GM10266 (cell line): ENCODE data around the gene SERPINA10.

Experiments used
- DNase-seq: peaks from one replicate; pipeline ENCODE4 v3.0.0; 2012; ENCODE audit errors: extremely low spot score
- TF ChIP-seq, protein P1 (sequence below): IDR thresholded peaks from 2 replicates; pipeline ENCODE4 v1.5.1; 2012; ENCODE audit warnings: mild to moderate bottlenecking, low read depth; ENCODE audit not compliant: control insufficient read depth, insufficient read depth; ENCODE audit errors: missing control alignments

The SERPINA10 gene

DNA sequence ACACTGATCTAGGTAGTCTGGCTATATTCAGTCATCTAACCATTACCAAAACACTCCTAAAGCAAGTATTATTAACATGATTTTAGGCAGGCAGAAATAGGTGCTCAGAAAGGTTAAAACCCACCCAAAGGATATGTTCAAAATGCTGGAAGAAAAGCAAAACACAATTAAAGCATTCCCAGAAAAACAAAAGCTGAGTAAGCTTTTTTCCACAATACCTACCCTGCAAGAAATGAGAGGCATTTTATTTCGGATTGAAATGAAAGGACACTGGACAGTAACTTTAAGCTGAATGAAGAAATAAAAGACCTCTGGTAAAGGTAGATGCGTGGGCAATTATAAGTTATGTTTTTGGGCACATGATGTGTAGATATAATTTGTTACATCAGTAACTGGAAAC is 21.8 kb upstream of the SERPINA10 start:
- DNase-seq: no peak
- TF ChIP-seq, protein P1, sequence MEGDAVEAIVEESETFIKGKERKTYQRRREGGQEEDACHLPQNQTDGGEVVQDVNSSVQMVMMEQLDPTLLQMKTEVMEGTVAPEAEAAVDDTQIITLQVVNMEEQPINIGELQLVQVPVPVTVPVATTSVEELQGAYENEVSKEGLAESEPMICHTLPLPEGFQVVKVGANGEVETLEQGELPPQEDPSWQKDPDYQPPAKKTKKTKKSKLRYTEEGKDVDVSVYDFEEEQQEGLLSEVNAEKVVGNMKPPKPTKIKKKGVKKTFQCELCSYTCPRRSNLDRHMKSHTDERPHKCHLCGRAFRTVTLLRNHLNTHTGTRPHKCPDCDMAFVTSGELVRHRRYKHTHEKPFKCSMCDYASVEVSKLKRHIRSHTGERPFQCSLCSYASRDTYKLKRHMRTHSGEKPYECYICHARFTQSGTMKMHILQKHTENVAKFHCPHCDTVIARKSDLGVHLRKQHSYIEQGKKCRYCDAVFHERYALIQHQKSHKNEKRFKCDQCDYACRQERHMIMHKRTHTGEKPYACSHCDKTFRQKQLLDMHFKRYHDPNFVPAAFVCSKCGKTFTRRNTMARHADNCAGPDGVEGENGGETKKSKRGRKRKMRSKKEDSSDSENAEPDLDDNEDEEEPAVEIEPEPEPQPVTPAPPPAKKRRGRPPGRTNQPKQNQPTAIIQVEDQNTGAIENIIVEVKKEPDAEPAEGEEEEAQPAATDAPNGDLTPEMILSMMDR: no peak

DNA sequence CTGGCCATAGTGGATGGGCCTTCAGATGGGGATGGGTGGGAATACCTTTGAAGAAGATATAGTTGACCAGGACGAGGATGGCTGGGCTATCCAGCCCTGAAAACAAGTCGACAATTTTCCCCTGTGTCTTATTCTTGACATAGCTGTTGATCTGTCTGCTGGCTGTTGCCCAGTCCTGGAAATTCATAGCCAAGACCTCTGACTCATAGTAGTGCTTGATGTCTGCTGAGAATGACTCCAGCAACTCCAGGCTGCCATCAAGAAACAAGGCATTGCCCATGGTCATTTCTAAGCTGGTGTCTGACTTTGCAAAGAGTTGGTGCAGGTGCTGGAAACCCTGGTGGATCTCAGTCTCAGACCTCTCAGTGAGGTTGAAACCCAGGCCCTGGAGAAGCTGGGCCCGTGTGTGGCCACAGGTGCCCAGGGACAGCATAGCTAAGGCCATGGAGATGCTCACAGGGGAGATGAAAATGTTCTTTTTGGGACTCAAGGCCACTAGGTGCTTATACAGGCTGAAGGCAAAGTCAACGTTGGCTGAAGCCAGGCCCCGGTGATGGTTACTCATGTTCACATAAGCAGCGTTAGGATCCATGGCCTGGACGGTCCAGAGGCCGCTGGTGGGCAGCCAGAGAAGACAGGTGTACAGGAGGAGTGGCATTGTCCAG is 21.1 kb upstream of the SERPINA10 start:
- TF ChIP-seq, protein P1: no peak
- no peak for DNase-seq

DNA sequence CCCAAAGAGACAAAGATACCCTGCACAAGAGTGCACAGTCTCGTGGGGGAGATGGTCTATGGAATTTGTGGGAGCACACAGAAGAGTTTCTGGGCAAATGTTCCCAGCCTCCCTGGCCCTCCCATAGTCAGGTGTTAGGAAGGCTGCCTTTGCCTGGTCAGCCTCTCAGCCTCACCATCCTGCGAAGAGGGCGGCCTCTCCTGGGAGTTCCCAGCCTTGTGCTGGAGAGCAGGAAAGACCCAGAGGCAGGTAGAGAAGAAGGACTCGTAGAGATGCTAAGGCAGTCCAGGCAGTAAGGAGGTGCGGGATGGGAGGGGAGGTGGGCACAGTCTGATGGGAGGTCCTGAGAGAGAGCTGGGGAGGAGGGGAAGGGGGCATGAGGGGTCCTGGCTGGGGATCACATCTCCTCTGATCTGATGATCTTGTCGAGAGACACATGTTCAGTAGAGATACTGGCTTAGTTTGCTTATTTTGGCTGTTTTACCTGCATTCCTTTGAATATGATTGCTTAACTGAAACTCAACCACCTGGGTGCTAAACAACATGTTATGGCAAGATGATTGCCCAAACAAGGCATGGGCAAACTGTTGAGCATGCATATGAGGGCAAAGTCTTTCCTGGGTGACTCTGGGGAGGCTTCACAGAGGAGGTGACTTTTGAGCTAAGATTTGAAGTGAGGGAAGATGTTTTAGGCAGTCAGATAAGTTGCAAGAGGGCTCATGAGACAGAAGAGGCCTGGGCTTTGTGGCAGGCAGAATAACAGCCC is 19.6 kb upstream of the SERPINA10 start:
- TF ChIP-seq, protein P1: no peak
- DNase-seq: no peak

DNA sequence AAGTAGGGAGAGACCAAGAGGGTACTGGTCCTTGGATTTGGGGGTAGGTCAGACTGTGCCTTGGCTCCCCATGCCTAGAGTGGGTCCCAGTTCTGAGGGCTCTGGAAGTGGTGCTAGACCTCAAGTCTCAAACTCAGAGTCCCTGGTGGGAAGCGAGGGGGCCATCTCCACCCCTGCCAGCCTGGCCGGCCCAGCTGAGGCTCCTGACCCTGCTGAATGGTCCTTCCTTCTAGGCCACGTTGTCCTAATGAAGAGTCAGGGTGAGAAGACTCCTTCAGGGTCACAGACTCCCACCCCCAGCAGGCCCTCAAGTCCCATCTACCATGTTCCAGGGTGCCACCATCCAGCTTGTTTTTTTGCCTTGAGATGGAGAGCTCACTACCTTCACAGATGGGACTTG is 17.2 kb upstream of the SERPINA10 start:
- DNase-seq: no peak
- TF ChIP-seq, protein P1: no peak

DNA sequence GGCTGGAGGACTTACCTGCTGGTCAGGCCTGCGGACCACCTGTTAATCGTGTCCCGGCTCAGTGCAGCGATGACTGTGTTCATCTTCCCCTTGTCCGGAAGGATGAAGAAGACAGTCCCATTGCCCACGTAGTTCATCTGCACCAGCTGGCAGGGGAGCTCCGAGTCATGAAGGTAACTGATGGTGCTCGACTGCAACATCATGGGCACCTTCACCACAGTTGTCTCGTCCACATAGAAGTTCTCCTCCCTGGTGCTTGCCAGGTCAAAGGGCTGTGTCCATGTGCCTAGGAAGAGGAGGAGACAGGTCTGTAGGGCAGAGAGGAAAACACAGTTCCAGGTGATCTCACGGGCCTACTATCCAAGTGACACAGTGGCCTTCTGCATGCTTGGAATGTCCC is 16.7 kb upstream of the SERPINA10 start:
- no peak for DNase-seq
- TF ChIP-seq, protein P1: no peak

DNA sequence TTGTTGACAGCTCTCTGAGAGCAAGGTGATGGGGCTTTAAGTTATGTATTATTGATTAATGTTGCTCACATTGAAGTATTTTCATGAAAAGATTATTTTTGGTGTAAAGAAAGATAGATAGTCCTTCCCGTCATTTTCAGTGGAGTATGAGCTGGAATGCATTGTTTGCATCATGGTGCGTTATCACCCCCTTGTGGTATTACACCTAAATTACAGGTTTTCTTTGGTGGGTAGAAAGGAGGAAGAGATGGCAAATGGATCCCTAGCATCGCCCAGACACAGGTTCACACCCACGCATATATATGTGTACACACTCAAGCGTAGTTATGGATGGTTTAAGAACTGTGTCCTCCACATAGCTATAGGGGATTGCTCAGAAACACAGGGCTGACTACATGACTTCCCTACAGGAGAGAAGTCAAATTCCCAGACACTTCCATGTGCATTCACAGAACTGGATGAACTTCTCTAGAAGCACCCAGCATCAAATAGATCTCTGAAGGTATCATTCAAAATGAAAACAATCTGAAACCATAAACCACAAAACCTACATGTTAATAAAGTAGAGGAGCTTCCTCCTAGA is 14.4 kb upstream of the SERPINA10 start:
- DNase-seq: no peak
- TF ChIP-seq, protein P1: no peak
